ENCODE data around the gene HCK.

Gene HCK

DNA sequence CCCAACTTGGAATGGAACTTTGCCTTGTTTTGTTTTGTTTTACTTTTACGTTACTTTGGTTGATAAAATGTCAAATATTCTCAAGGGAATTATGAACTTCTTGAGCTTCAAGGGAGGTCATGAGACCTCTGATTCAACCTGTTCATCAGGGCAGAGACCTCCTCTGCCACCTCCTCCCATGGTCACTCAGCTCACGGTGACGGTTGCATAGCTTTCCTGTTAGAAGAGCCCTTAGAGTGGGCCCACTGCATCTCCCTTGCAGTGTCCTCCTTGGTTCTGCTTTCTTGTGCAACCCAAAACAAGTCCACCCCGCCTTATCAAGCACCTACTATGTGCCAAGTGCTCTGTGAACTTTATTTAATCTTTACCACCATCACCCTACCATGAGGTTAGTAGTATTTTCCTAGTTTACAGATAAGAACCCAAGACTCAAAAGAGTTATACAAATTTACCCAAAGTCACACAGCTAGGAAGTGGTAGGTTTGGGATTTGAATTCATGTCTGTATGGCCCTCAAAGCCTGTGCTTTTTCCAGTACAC lies 72.9 kb downstream of the HCK start:
- Histone ChIP-seq H3K4me1 (ENCODE audit: control insufficient read depth in 1 of 2, insufficient read depth in 2 of 2, low read length in 2 of 2) (no peaks in the 10 kb centered on the region), H3K36me3 (ENCODE audit: control insufficient read depth in 1 of 2, insufficient read depth in 2 of 2, low read length in 2 of 2) (peaks cover 2 to 3% of the 10 kb centered on the region in 2 experiments), H2AFZ (ENCODE audit: insufficient read depth, low read length, poor library complexity) (no peak overlapping the region), H3K9me3 (ENCODE audit: insufficient read depth, low read depth, low read length) (no peaks in the 10 kb centered on the region), H2BK120ac (ENCODE audit: insufficient read depth, low read length, poor library complexity) (no peak overlapping the region), H3K79me2 (ENCODE audit: control insufficient read depth, insufficient read depth, low read length, poor library complexity) (no peaks in the 10 kb centered on the region), H3K18ac (ENCODE audit: low read length) (no peak overlapping the region), H3K27me3 (ENCODE audit: insufficient read depth, low read length) (no peaks in the 10 kb centered on the region), H3K4me3 (ENCODE audit: low read depth, low read length) (no peak overlapping the region), H3K14ac (ENCODE audit: low read length) (no peak overlapping the region), H2BK12ac (ENCODE audit: low read length) (no peak overlapping the region), H3K9ac (ENCODE audit: low read length) (no peak overlapping the region), H2BK5ac (ENCODE audit: low read depth, low read length, poor library complexity) (no peak overlapping the region), H2AK5ac (ENCODE audit: low read length) (no peak overlapping the region), H3K27ac (ENCODE audit: low read depth, low read length) (no peak overlapping the region), H3K79me1 (ENCODE audit: low read length) (no peaks in the 10 kb centered on the region), H3K23ac (ENCODE audit: low read length) (no peak overlapping the region), H3K4me2 (ENCODE audit: low read length) (no peak overlapping the region), H4K91ac (ENCODE audit: low read depth, low read length) (no peak overlapping the region), H4K12ac (ENCODE audit: low read depth, low read length) (no peak overlapping the region), H3K4ac (ENCODE audit: low read depth, low read length) (no peak overlapping the region), H4K8ac (ENCODE audit: low read depth, low read length) (no peak overlapping the region)
- DNase-seq = no peak
- WGBS (ENCODE audit: extremely low coverage, insufficient coverage, insufficient read length) = no CpG with 5 or more reads among the region's 4 CpGs

DNA sequence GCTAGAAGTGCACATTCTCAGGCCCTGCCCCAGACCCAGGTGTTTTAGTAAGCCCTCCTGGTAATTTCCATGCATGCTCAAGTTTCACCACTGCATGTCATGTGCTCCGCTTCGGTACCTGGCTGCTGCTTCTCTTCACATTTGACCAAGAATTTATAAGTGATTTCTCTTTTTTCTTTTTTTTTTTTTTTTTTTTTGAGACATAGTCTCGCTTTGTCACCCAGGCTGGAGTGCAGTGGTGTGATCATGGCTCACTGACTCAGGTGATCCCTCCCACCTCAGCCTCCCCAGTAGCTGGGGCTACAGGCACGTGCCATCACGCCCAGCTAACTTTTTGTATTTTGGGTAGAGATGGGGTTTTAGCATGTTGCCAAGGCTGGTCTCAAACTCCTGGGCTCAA lies 73.5 kb downstream of the HCK start:
- Histone ChIP-seq H2BK5ac (ENCODE audit: low read depth, low read length, poor library complexity) (no peak overlapping the region), H3K27me3 (ENCODE audit: insufficient read depth, low read length) (no peaks in the 10 kb centered on the region), H3K4me1 (ENCODE audit: control insufficient read depth in 1 of 2, insufficient read depth in 2 of 2, low read length in 2 of 2) (no peaks in the 10 kb centered on the region), H3K14ac (ENCODE audit: low read length) (no peak overlapping the region), H4K12ac (ENCODE audit: low read depth, low read length) (no peak overlapping the region), H3K27ac (ENCODE audit: low read depth, low read length) (no peak overlapping the region), H3K9ac (ENCODE audit: low read length) (no peak overlapping the region), H2AFZ (ENCODE audit: insufficient read depth, low read length, poor library complexity) (no peak overlapping the region), H3K4me3 (ENCODE audit: low read depth, low read length) (no peak overlapping the region), H4K8ac (ENCODE audit: low read depth, low read length) (no peak overlapping the region), H3K79me2 (ENCODE audit: control insufficient read depth, insufficient read depth, low read length, poor library complexity) (no peaks in the 10 kb centered on the region), H2BK120ac (ENCODE audit: insufficient read depth, low read length, poor library complexity) (no peak overlapping the region), H3K4me2 (ENCODE audit: low read length) (no peak overlapping the region), H3K4ac (ENCODE audit: low read depth, low read length) (no peak overlapping the region), H4K91ac (ENCODE audit: low read depth, low read length) (no peak overlapping the region), H3K9me3 (ENCODE audit: insufficient read depth, low read depth, low read length) (no peaks in the 10 kb centered on the region), H3K23ac (ENCODE audit: low read length) (no peak overlapping the region), H3K18ac (ENCODE audit: low read length) (no peak overlapping the region), H2AK5ac (ENCODE audit: low read length) (no peak overlapping the region), H2BK12ac (ENCODE audit: low read length) (no peak overlapping the region), H3K36me3 (ENCODE audit: control insufficient read depth in 1 of 2, insufficient read depth in 2 of 2, low read length in 2 of 2) (peaks cover 2 to 3% of the 10 kb centered on the region in 2 experiments), H3K79me1 (ENCODE audit: low read length) (no peaks in the 10 kb centered on the region)
- no peak for DNase-seq
- WGBS (ENCODE audit: extremely low coverage, insufficient coverage, insufficient read length) = no CpG with 5 or more reads among the region's 5 CpGs

DNA sequence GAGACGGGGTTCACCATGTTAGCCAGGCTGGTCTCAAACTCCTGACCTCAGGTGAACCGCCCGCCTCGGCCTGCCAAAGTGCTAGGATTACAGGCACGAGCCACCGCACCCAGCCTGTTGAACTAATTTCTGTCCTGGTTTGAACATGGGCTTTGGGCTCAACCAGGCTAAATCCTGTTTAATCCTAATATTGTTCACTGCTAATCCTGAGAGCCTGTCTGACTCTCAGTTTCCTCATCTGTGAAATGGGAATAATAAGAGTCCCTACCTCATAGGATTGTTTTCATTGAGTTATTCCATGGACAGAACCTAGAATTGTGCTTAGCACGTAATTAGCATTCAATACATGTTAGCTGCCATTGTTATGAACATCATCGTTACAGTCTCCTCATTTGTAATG lies 74.9 kb downstream of the HCK start:
- H3K4me2 ChIP-seq (ENCODE audit: low read length) = no peak overlapping the region
- whole genome bisulfite sequencing (ENCODE audit: extremely low coverage, insufficient coverage, insufficient read length) = no CpG with 5 or more reads among the region's 8 CpGs

DNA sequence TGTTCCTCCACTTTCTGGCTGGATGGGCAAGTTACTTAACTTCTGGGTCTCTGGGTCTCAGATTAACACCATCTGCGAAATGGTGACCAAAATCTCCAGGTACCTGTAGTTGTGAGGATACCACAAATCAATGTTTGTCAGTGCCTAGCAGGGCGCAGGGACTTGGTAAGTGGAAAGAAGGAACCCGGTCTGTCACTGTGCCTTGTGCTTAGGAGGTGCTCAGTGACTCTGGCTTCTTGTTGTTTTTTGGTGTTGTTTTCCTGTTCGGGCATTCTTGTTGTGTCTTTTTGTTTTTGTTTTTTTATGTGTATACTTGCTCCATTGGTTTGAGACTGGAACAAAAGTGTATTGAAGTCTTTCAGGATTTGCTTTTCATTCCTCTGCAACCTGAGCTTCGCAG lies 75.3 kb downstream of the HCK start:
- Histone ChIP-seq H3K23ac (ENCODE audit: low read length) (no peak overlapping the region), H3K79me1 (ENCODE audit: low read length) (no peaks in the 10 kb centered on the region), H3K27me3 (ENCODE audit: insufficient read depth, low read length) (no peaks in the 10 kb centered on the region), H3K14ac (ENCODE audit: low read length) (no peak overlapping the region), H2AK5ac (ENCODE audit: low read length) (no peak overlapping the region), H3K79me2 (ENCODE audit: control insufficient read depth, insufficient read depth, low read length, poor library complexity) (no peaks in the 10 kb centered on the region), H3K4me3 (ENCODE audit: low read depth, low read length) (no peak overlapping the region), H2BK12ac (ENCODE audit: low read length) (no peak overlapping the region), H2BK120ac (ENCODE audit: insufficient read depth, low read length, poor library complexity) (no peak overlapping the region), H4K8ac (ENCODE audit: low read depth, low read length) (no peak overlapping the region), H3K4ac (ENCODE audit: low read depth, low read length) (no peak overlapping the region), H2AFZ (ENCODE audit: insufficient read depth, low read length, poor library complexity) (no peak overlapping the region), H3K9me3 (ENCODE audit: insufficient read depth, low read depth, low read length) (no peaks in the 10 kb centered on the region), H4K12ac (ENCODE audit: low read depth, low read length) (no peak overlapping the region), H3K4me1 (ENCODE audit: control insufficient read depth in 1 of 2, insufficient read depth in 2 of 2, low read length in 2 of 2) (no peaks in the 10 kb centered on the region), H3K4me2 (ENCODE audit: low read length) (no peak overlapping the region), H3K9ac (ENCODE audit: low read length) (no peak overlapping the region), H3K27ac (ENCODE audit: low read depth, low read length) (no peak overlapping the region), H4K91ac (ENCODE audit: low read depth, low read length) (no peak overlapping the region), H2BK5ac (ENCODE audit: low read depth, low read length, poor library complexity) (no peak overlapping the region), H3K36me3 (ENCODE audit: control insufficient read depth in 1 of 2, insufficient read depth in 2 of 2, low read length in 2 of 2) (peaks cover 2 to 3% of the 10 kb centered on the region in 2 experiments), H3K18ac (ENCODE audit: low read length) (no peak overlapping the region)
- no peak for DNase-seq
- WGBS (ENCODE audit: extremely low coverage, insufficient coverage, insufficient read length) = no CpG with 5 or more reads among the region's 5 CpGs

More for the DNA sequence above, 74.9 kb downstream of the HCK start:
- no peak for DNase-seq
- H3K23ac ChIP-seq (ENCODE audit: low read length) = no peak overlapping the region
- no peak overlapping the region for H3K14ac ChIP-seq (ENCODE audit: low read length)
- H2BK120ac ChIP-seq (ENCODE audit: insufficient read depth, low read length, poor library complexity) = no peak overlapping the region
- no peaks in the 10 kb centered on the region for H3K9me3 ChIP-seq (ENCODE audit: insufficient read depth, low read depth, low read length)
- H2AFZ ChIP-seq (ENCODE audit: insufficient read depth, low read length, poor library complexity) = no peak overlapping the region
- no peaks in the 10 kb centered on the region for H3K4me1 ChIP-seq (ENCODE audit: control insufficient read depth in 1 of 2, insufficient read depth in 2 of 2, low read length in 2 of 2)
- H3K4me3 ChIP-seq (ENCODE audit: low read depth, low read length) = no peak overlapping the region
- H3K9ac ChIP-seq (ENCODE audit: low read length) = no peak overlapping the region
- no peak overlapping the region for H2AK5ac ChIP-seq (ENCODE audit: low read length)
- no peak overlapping the region for H4K91ac ChIP-seq (ENCODE audit: low read depth, low read length)
- no peaks in the 10 kb centered on the region for H3K79me2 ChIP-seq (ENCODE audit: control insufficient read depth, insufficient read depth, low read length, poor library complexity)
- H3K27me3 ChIP-seq (ENCODE audit: insufficient read depth, low read length) = no peaks in the 10 kb centered on the region
- no peak overlapping the region for H2BK5ac ChIP-seq (ENCODE audit: low read depth, low read length, poor library complexity)
- no peak overlapping the region for H4K8ac ChIP-seq (ENCODE audit: low read depth, low read length)
- peaks cover 2 to 3% of the 10 kb centered on the region in 2 experiments for H3K36me3 ChIP-seq (ENCODE audit: control insufficient read depth in 1 of 2, insufficient read depth in 2 of 2, low read length in 2 of 2)
- H3K27ac ChIP-seq (ENCODE audit: low read depth, low read length) = no peak overlapping the region
- H2BK12ac ChIP-seq (ENCODE audit: low read length) = no peak overlapping the region
- H3K18ac ChIP-seq (ENCODE audit: low read length) = no peak overlapping the region
- H3K79me1 ChIP-seq (ENCODE audit: low read length) = no peaks in the 10 kb centered on the region
- no peak overlapping the region for H3K4ac ChIP-seq (ENCODE audit: low read depth, low read length)
- H4K12ac ChIP-seq (ENCODE audit: low read depth, low read length) = no peak overlapping the region

Measured in trophoblast cell (in vitro differentiated cells and primary cell).